ENCODE measurements around the gene CAPN2.
"Not testable (repeated sequence)": the region's sequence is repeated elsewhere in the genome, so short reads cannot be mapped to it uniquely, and the experiment has no call there.

Gene CAPN2

GRCh38 chr1:223739366-223740037 lies 27.2 kb downstream of the CAPN2 start:
- DNase-seq = no peak

- DNase-seq = not testable (repeated sequence)
Observed at GRCh38 chr1:223740038-223740736, 27.8 kb downstream of the CAPN2 start.

GRCh38 chr1:223741861-223742260 lies 29.5 kb downstream of the CAPN2 start:
- no peak for DNase-seq

GRCh38 chr1:223742856-223743517 lies 30.6 kb downstream of the CAPN2 start:
- no peak for DNase-seq

GRCh38 chr1:223745731-223746130 lies 33.4 kb downstream of the CAPN2 start:
- DNase-seq = no peak

- no peak for DNase-seq
Observed at GRCh38 chr1:223747838-223748335, 35.5 kb downstream of the CAPN2 start.

GRCh38 chr1:223748405-223748772 lies 36.0 kb downstream of the CAPN2 start:
- DNase-seq = peak; percentile 49

- peak; percentile 50 for DNase-seq
Observed at GRCh38 chr1:223748773-223749733, 36.7 kb downstream of the CAPN2 start.

GRCh38 chr1:223750730-223751570 lies 38.6 kb downstream of the CAPN2 start:
- no peak for DNase-seq

- no peak for DNase-seq
Observed at GRCh38 chr1:223751696-223752095, 39.4 kb downstream of the CAPN2 start.

GRCh38 chr1:223752721-223753515 lies 40.6 kb downstream of the CAPN2 start:
- no peak for DNase-seq

GRCh38 chr1:223754681-223755431 lies 42.5 kb downstream of the CAPN2 start:
- no peak for DNase-seq

- no peak for DNase-seq
Observed at GRCh38 chr1:223755432-223755792, 43.1 kb downstream of the CAPN2 start.

GRCh38 chr1:223755992-223756775 lies 43.8 kb downstream of the CAPN2 start:
- DNase-seq = no peak

- no peak for DNase-seq
Observed at GRCh38 chr1:223756806-223757700, 44.7 kb downstream of the CAPN2 start.

- DNase-seq = no peak
Observed at GRCh38 chr1:223758734-223759133, 46.4 kb downstream of the CAPN2 start.

GRCh38 chr1:223759273-223759672 lies 46.9 kb downstream of the CAPN2 start:
- no peak for DNase-seq

- no peak for DNase-seq
Observed at GRCh38 chr1:223760833-223761232, 48.5 kb downstream of the CAPN2 start.

Measured in MV-4-11 (cell line).